Measurements from ENCODE around the gene CDC20B. TPM values are rescaled to one million over a fixed set of nuclear protein-coding genes. Genes with fewer than 3 reads are reported as not detected.

Gene CDC20B, protein sequence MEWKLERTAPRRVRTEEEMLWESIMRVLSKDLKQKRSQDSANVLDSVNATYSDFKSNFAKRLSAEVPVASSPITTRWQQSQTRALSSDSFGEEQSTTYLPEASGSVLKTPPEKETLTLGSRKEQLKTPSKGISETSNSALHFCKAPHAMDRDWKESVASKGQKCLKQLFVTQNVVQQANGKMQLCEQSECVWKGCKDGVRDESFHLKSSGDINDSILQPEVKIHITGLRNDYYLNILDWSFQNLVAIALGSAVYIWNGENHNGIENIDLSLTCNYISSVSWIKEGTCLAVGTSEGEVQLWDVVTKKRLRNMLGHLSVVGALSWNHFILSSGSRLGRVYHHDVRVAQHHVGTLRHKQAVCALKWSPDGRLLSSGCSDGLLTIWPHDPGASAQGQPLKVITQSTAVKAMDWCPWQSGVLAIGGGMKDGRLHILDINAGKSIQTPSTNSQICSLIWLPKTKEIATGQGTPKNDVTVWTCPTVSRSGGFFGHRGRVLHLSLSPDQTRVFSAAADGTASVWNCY
- 0.03 to 0.10 TPM (median 0.07 TPM) in 5 replicates for total RNA-seq (2022; extraction: Qiagen RNA extraction)

DNA sequence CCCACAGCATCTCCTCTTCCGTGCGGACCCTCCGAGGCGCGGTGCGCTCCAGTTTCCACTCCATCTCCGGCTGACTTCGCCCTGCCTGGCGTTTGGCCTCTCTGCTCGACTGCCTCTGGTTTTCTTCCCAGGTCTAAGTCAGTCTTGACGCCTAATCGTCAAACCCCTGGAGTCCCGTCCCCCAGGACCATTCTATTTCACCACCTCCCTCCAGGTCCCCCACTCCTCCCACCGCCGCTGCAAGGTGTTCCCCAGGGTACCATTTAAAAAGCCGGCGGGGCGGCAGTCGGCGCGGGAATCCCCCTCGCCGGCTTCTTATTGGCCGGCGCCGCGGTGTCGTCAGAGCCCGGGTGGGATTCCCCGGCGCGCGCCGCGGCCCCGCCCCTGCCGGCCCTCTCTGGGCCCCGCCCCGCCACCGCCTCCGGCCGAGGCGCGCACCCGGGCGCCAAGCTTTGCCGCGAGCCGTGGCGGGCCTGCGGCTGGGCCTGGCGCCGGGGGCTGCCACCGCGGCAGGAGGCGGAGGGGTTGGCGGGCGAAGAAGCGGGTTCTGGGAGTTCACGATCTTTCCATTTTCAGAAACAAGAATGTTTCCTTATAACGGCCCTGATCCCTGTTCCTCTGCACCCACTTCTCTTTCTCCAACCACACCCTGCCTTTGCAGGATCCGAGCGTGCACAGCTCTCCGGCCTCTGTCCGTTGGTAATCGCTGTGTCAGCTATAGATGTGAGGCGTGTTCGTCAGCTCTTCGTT, at the start of gene CDC20B:
Gene CDC20B (minus strand): TSS at position 241 of the 750 bp plus-strand sequence. CDS start 177 bp downstream, at position 64.

DNA sequence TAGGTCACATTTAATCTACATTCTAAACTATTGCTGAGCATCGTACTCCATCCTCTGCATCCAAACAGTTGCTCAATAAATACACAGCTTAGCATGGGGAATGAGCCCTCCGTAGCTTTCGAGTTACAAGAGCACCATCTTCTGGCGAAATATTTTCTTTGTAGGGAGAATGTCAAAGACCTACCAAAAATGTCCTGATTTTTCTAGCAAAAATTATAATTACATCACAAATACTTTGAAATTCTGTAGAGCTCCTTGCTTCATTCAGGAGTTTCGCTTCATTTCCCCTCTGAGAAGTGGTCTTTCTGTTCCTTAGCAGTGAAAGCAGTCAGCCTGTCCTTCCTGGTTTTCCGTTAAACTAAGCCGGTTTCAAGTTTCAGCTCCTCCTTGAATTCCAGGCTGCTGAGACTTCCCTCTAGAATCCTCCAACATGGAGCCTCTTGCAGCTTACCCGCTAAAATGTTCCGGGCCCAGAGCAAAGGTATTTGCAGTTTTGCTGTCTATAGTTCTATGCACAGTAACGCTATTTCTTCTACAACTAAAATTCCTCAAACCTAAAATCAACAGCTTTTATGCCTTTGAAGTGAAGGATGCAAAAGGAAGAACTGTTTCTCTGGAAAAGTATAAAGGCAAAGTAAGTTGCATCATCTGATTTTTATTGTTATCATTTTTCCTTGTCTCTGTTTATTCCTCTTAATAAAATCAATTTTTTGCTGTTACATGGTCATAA, 13.0 kb downstream of the CDC20B start, which contains the start of gene GPX8:
Gene GPX8 (plus strand): TSS at position 409 of the 730 bp plus-strand sequence. CDS start 22 bp downstream, at position 431.

DNA sequence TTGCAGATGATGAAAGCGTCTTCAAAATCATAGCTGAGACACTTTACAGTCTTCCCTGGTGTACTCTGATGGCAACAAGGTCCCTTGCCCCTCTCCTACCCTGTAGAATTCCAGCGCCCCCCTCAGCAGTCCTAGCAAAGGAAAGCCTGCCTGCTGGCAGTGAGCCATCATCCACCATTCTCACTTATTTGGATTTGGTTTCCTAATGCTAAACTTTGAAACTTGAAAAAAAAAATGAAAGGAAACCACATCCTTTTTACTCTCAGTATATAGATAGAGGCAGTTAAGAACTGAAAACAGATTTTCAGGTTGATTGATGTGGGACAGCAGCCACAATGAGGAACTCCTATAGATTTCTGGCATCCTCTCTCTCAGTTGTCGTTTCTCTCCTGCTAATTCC, 70.6 kb downstream of the CDC20B start, which contains the start of gene GZMA:
Gene GZMA (plus strand): TSS at position 299 of the 400 bp plus-strand sequence. CDS start 37 bp downstream, at position 336.

Other genes with a start within 250 kb of the CDC20B start
- gene ESM1, start 187.6 kb downstream of the CDC20B start, total RNA-seq (2022; extraction: Qiagen RNA extraction): not detected in 5 replicates
- gene GZMK, start 148.9 kb downstream of the CDC20B start, total RNA-seq (2022; extraction: Qiagen RNA extraction): not detected in 5 replicates
- gene GZMA, start 70.5 kb downstream of the CDC20B start, total RNA-seq (2022; extraction: Qiagen RNA extraction): not detected in 5 replicates
- gene GPX8, start 13.0 kb downstream of the CDC20B start, total RNA-seq (2022; extraction: Qiagen RNA extraction): 30.6 to 36.7 TPM (median 32.4 TPM) in 5 replicates
- 1.2 to 2.0 TPM (median 1.6 TPM) in 5 replicates for gene MCIDAS, start 54.1 kb upstream of the CDC20B start, total RNA-seq (2022; extraction: Qiagen RNA extraction)
- gene CCNO, start 60.4 kb upstream of the CDC20B start, total RNA-seq (2022; extraction: Qiagen RNA extraction): 4.5 to 8.1 TPM (median 7.5 TPM) in 5 replicates
- 18.5 to 23.7 TPM (median 20.8 TPM) in 5 replicates for gene DHX29, start 134.5 kb upstream of the CDC20B start, total RNA-seq (2022; extraction: Qiagen RNA extraction)
- gene MTREX, start 134.8 kb upstream of the CDC20B start, total RNA-seq (2022; extraction: Qiagen RNA extraction): 26.4 to 59.7 TPM (median 32.7 TPM) in 5 replicates

All from A549 treated with AZD2906 at 1 μM for 4 hours (cell line).